BLaER1 treated with 17β-estradiol and CSF1 and Interleukin-3, amounts not matched to agents 10 nM and 100 nM (cell line): ENCODE measurements around the gene RAB35.

Source experiments
- H3K27ac ChIP-seq, 11 experiments: shearing (Covaris generic); formaldehyde crosslinking; 2 replicates each; pipeline ENCODE4 v1.8.1; 2022
- H3K27me3 ChIP-seq, 11 experiments: shearing (Covaris generic); formaldehyde crosslinking; 2 replicates each; pipeline ENCODE4 v1.8.1; 2022
- H3K36me3 ChIP-seq, 11 experiments: shearing (Covaris generic); formaldehyde crosslinking; 2 replicates each; pipeline ENCODE4 v1.8.1; 2022
- H3K4me1 ChIP-seq, 10 experiments: shearing (Covaris generic); formaldehyde crosslinking; 2 replicates each; pipeline ENCODE4 v1.8.1; 2022
- H3K4me2 ChIP-seq, 11 experiments: shearing (Covaris generic); formaldehyde crosslinking; 2 replicates each; pipeline ENCODE4 v1.8.1; 2022
- H3K4me3 ChIP-seq, 10 experiments: shearing (Covaris generic); formaldehyde crosslinking; 2 replicates each; pipeline ENCODE4 v1.8.1; 2022
- H3K9ac ChIP-seq, 11 experiments: shearing (Covaris generic); formaldehyde crosslinking; 2 replicates each; pipeline ENCODE4 v1.8.1; 2022
- H3K9me3 ChIP-seq, 11 experiments: shearing (Covaris generic); formaldehyde crosslinking; replicated peaks in 1 of 11; 2 replicates each; pipeline ENCODE4 v1.8.1; 2022
- H4K20me1 ChIP-seq, 11 experiments: shearing (Covaris generic); formaldehyde crosslinking; 2 replicates each; pipeline ENCODE4 v1.8.1; 2022
- Cebpa-rat ChIP-seq, 11 experiments: shearing (Covaris generic); IDR thresholded peaks; 2 replicates each; pipeline ENCODE4 v1.8.1; 2022

RAB35 gene

GRCh38 chr12:120150919-120151525 lies 34.5 kb upstream of the RAB35 start:
- H3K9me3 ChIP-seq: no peaks in the 10 kb centered on the region
- no peak overlapping the region for H3K9ac ChIP-seq
- no peaks in the 10 kb centered on the region for H3K27me3 ChIP-seq
- TF ChIP-seq Cebpa-rat (IDR thresholded peaks at IDR 0.05): no peak
- no peak overlapping the region for H3K27ac ChIP-seq
- no peak overlapping the region for H3K4me3 ChIP-seq
- peaks cover 95 to 98% (median 96%) of the 10 kb centered on the region in 11 experiments for H3K36me3 ChIP-seq
- no peak overlapping the region for H3K4me2 ChIP-seq
- peaks cover 0 to 80% (median 19%) of the 10 kb centered on the region in 11 experiments; a peak in 16 of 22 replicates for H4K20me1 ChIP-seq
- no peaks in the 10 kb centered on the region for H3K4me1 ChIP-seq

- Histone ChIP-seq H3K9ac (no peak overlapping the region), H3K4me3 (no peak overlapping the region), H3K9me3 (no peaks in the 10 kb centered on the region), H3K27me3 (no peaks in the 10 kb centered on the region), H4K20me1 (peaks cover 0 to 76% (median 21%) of the 10 kb centered on the region in 11 experiments; a peak in 17 of 22 replicates), H3K27ac (no peak overlapping the region), H3K4me2 (no peak overlapping the region), H3K36me3 (peaks cover 95 to 98% (median 96%) of the 10 kb centered on the region in 11 experiments), H3K4me1 (no peaks in the 10 kb centered on the region)
- TF ChIP-seq Cebpa-rat (IDR thresholded peaks at IDR 0.05): no peak
Observed at GRCh38 chr12:120148011-120148410, 31.5 kb upstream of the RAB35 start.

- Histone ChIP-seq H3K4me1 (no peaks in the 10 kb centered on the region), H3K27me3 (no peaks in the 10 kb centered on the region), H3K4me3 (no peak overlapping the region), H3K36me3 (peaks cover 100% of the 10 kb centered on the region in 11 experiments), H3K4me2 (no peak overlapping the region), H3K9me3 (no peaks in the 10 kb centered on the region), H3K27ac (no peak overlapping the region), H3K9ac (no peak overlapping the region), H4K20me1 (peaks cover 0 to 84% (median 31%) of the 10 kb centered on the region in 11 experiments; a peak in 16 of 22 replicates)
- no peak for TF ChIP-seq Cebpa-rat (IDR thresholded peaks at IDR 0.05)
Observed at GRCh38 chr12:120145164-120145563, 28.6 kb upstream of the RAB35 start.

GRCh38 chr12:120144215-120144614 lies 27.7 kb upstream of the RAB35 start:
- Histone ChIP-seq H3K27ac (no peak overlapping the region), H3K9me3 (no peaks in the 10 kb centered on the region), H3K27me3 (no peaks in the 10 kb centered on the region), H3K4me1 (no peaks in the 10 kb centered on the region), H4K20me1 (peaks cover 0 to 79% (median 33%) of the 10 kb centered on the region in 11 experiments; a peak in 16 of 22 replicates), H3K4me3 (no peak overlapping the region), H3K9ac (no peak overlapping the region), H3K36me3 (peaks cover 100% of the 10 kb centered on the region in 11 experiments), H3K4me2 (no peak overlapping the region)
- no peak for TF ChIP-seq Cebpa-rat (IDR thresholded peaks at IDR 0.05)

GRCh38 chr12:120142231-120142877 lies 25.8 kb upstream of the RAB35 start:
- Histone ChIP-seq H3K27me3 (no peaks in the 10 kb centered on the region), H3K4me3 (no peak overlapping the region), H4K20me1 (peaks cover 0 to 77% (median 29%) of the 10 kb centered on the region in 11 experiments; a peak in 15 of 22 replicates), H3K4me2 (no peak overlapping the region), H3K9ac (no peak overlapping the region), H3K27ac (no peak overlapping the region), H3K36me3 (peaks cover 100% of the 10 kb centered on the region in 11 experiments), H3K9me3 (no peaks in the 10 kb centered on the region), H3K4me1 (no peaks in the 10 kb centered on the region)
- TF ChIP-seq Cebpa-rat (IDR thresholded peaks at IDR 0.05): no peak

- Histone ChIP-seq H4K20me1 (peaks cover 0 to 81% (median 32%) of the 10 kb centered on the region in 11 experiments; a peak in 14 of 22 replicates), H3K4me1 (no peaks in the 10 kb centered on the region), H3K9ac (no peak overlapping the region), H3K27me3 (no peaks in the 10 kb centered on the region), H3K4me3 (no peak overlapping the region), H3K4me2 (no peak overlapping the region), H3K36me3 (peaks cover 100% of the 10 kb centered on the region in 11 experiments), H3K9me3 (no peaks in the 10 kb centered on the region), H3K27ac (no peak overlapping the region)
- no peak for TF ChIP-seq Cebpa-rat (IDR thresholded peaks at IDR 0.05)
Observed at GRCh38 chr12:120141336-120141735, 24.8 kb upstream of the RAB35 start.

- Histone ChIP-seq H3K27me3 (no peaks in the 10 kb centered on the region), H3K27ac (no peak overlapping the region), H3K4me2 (no peak overlapping the region), H3K4me1 (no peaks in the 10 kb centered on the region), H3K9ac (no peak overlapping the region), H3K9me3 (no peaks in the 10 kb centered on the region), H4K20me1 (peaks cover 0 to 83% (median 35%) of the 10 kb centered on the region in 11 experiments; a peak in 14 of 22 replicates), H3K36me3 (peaks cover 100% of the 10 kb centered on the region in 11 experiments), H3K4me3 (no peak overlapping the region)
- TF ChIP-seq Cebpa-rat (IDR thresholded peaks at IDR 0.05): no peak
Observed at GRCh38 chr12:120140603-120141002, 24.1 kb upstream of the RAB35 start.

GRCh38 chr12:120139958-120140357 lies 23.4 kb upstream of the RAB35 start:
- Histone ChIP-seq H3K4me3 (no peak overlapping the region), H3K36me3 (peaks cover 100% of the 10 kb centered on the region in 11 experiments), H3K4me2 (no peak overlapping the region), H3K27ac (no peak overlapping the region), H3K4me1 (no peaks in the 10 kb centered on the region), H3K9me3 (no peaks in the 10 kb centered on the region), H3K9ac (no peak overlapping the region), H3K27me3 (no peaks in the 10 kb centered on the region), H4K20me1 (peaks cover 0 to 83% (median 31%) of the 10 kb centered on the region in 11 experiments; a peak in 14 of 22 replicates)
- TF ChIP-seq Cebpa-rat (IDR thresholded peaks at IDR 0.05): no peak

- peaks cover 0 to 86% (median 44%) of the 10 kb centered on the region in 11 experiments; a peak in 16 of 22 replicates for H4K20me1 ChIP-seq
- no peak overlapping the region for H3K9ac ChIP-seq
- no peak overlapping the region for H3K4me2 ChIP-seq
- peaks cover 0 to 12% (median 3%) of the 10 kb centered on the region in 10 experiments; a peak in 13 of 20 replicates for H3K4me1 ChIP-seq
- no peak overlapping the region for H3K27ac ChIP-seq
- TF ChIP-seq Cebpa-rat (IDR thresholded peaks at IDR 0.05): no peak
- H3K36me3 ChIP-seq: peaks cover 100% of the 10 kb centered on the region in 11 experiments
- H3K27me3 ChIP-seq: no peaks in the 10 kb centered on the region
- H3K4me3 ChIP-seq: no peak overlapping the region
- no peaks in the 10 kb centered on the region for H3K9me3 ChIP-seq
Observed at GRCh38 chr12:120138366-120138765, 21.8 kb upstream of the RAB35 start.
